Lung (tissue), 12 donors: ENCODE data around the gene LEPR. TPM values are rescaled to one million over a fixed set of nuclear protein-coding genes. Genes with fewer than 3 reads are reported as not detected.
A peak's percentile ranks its signal among the peaks of the same experiment; 100 is the strongest.

Experiments
- ATAC-seq: fragments of 200-7000 bp; cut with Tn5 transposase; one replicate; pipeline ENCODE4 v1.9.1; 2020; ENCODE audit warnings: moderate number of reproducible peaks; ENCODE audit not compliant: insufficient read depth, low FRiP score
- DNase-seq, 3 donors: peaks; one replicate each; pipeline ENCODE4 v3.0.0-alpha.2; 2013 to 2017
- H3K27ac ChIP-seq, 2 donors: one replicate each; pipeline ENCODE4 v1.5.1; 2013; ENCODE audit warnings: mild to moderate bottlenecking in 2 of 2, moderate library complexity in 2 of 2, control low read depth in 1 of 2, inconsistent platforms in 1 of 2, low read depth in 1 of 2, low read length in 1 of 2
- H3K27me3 ChIP-seq, 3 donors: one replicate each; pipeline ENCODE4 v1.5.1; 2013; ENCODE audit warnings: low read length in 2 of 3; ENCODE audit not compliant: control insufficient read depth in 3 of 3, insufficient read depth in 3 of 3
- H3K36me3 ChIP-seq, 4 donors: one replicate each; pipeline ENCODE4 v1.5.1; 2013; ENCODE audit warnings: low read length in 4 of 4, mild to moderate bottlenecking in 1 of 4, moderate library complexity in 1 of 4; ENCODE audit not compliant: control insufficient read depth in 4 of 4, insufficient read depth in 4 of 4
- H3K4me1 ChIP-seq, 5 donors: one replicate each; pipeline ENCODE4 v1.5.1; 2013; ENCODE audit warnings: low read length in 5 of 5, mild to moderate bottlenecking in 2 of 5, moderate library complexity in 1 of 5; ENCODE audit not compliant: control insufficient read depth in 5 of 5, insufficient read depth in 5 of 5
- H3K4me3 ChIP-seq: one replicate; pipeline ENCODE4 v1.5.1; 2013; ENCODE audit warnings: mild to moderate bottlenecking, control low read depth, moderate library complexity
- H3K9ac ChIP-seq, 2 donors: one replicate each; pipeline ENCODE4 v1.5.1; 2013; ENCODE audit warnings: low read length in 2 of 2, control low read depth in 1 of 2; ENCODE audit not compliant: insufficient read depth in 1 of 2
- H3K9me3 ChIP-seq, 4 donors: one replicate each; pipeline ENCODE4 v1.5.1; 2013; ENCODE audit warnings: low read length in 3 of 4, mild to moderate bottlenecking in 1 of 4, moderate library complexity in 1 of 4; ENCODE audit not compliant: control insufficient read depth in 4 of 4, insufficient read depth in 3 of 4
- CTCF ChIP-seq: IDR thresholded peaks from 2 replicates; pipeline ENCODE4 v1.5.1; 2012; ENCODE audit warnings: mild to moderate bottlenecking; ENCODE audit errors: control extremely low read depth, extremely low read depth
- WGBS, 2 donors: extraction: QIAGEN DNeasy Blood & Tissue Kit; methylation state at CpG; one replicate each; pipeline ENCODE4 v1.1.7; 2013; 5-methylcytosine and 5-hydroxymethylcytosine counted together
- polyA plus RNA-seq, 2 donors: library from polyadenylated mRNA; stranded (reverse); fragments of 200-250 nt; gene quantifications; one replicate each; pipeline ENCODE4 v1.2.1, GENCODE V29; 2013
- total RNA-seq, 2 donors: library from RNA; depleted of rRNA in 1 of 2; stranded (reverse); fragments of >200 nt in 1 of 2; gene quantifications; one replicate each; pipeline ENCODE4 v1.2.1, GENCODE V29; 2014 to 2021
- donor health status: control.
- donor health status: control.
- donor health status: Bipolar disorder and iron deficiency.
- donor health status: healthy.
- donor health status: DM: yes; HTN: yes; CAD: no.

The LEPR gene
- total and polyA plus RNA-seq, 4 donors, result 7.2 to 67.1 (median 13.3) TPM

- Histone ChIP-seq H3K9me3 (no peaks in the 10 kb centered on the region), H3K27me3 (no peaks in the 10 kb centered on the region), H3K36me3 (peaks cover 11 to 22% (median 18%) of the 10 kb centered on the region in 4 donors), H3K4me3 (no peak overlapping the region), H3K9ac (peak overlapping the region in 1 of 2 donors; percentile 87), H3K4me1 (peaks cover 8 to 24% (median 11%) of the 10 kb centered on the region in 5 donors), H3K27ac (peak overlapping the region in 1 of 2 donors; percentile 66)
- no peak for TF ChIP-seq CTCF
- ATAC-seq (no peak), DNase-seq (no peak)
- WGBS, 2 donors, result 84 to 86% methylated on average over 12 of the region's 12 CpGs
These were observed 2.1 kb downstream of the LEPR start for GRCh38 chr1:65422241-65423203.

GRCh38 chr1:65423884-65424572, 3.6 kb downstream of the LEPR start:
- H3K9me3 ChIP-seq, result no peaks in the 10 kb centered on the region
- peaks cover 8 to 24% (median 11%) of the 10 kb centered on the region in 5 donors for H3K4me1 ChIP-seq
- TF ChIP-seq CTCF, result no peak
- no peak overlapping the region for H3K27ac ChIP-seq
- no peak overlapping the region for H3K4me3 ChIP-seq
- H3K27me3 ChIP-seq, result no peaks in the 10 kb centered on the region
- no peak for DNase-seq
- H3K36me3 ChIP-seq, result peaks cover 11 to 26% (median 20%) of the 10 kb centered on the region in 4 donors
- H3K9ac ChIP-seq, result no peak overlapping the region
- no peak for ATAC-seq
- 61 to 63% methylated on average over 2 of the region's 2 CpGs for WGBS, 2 donors

- WGBS, 2 donors, result 66 to 84% methylated on average over 1 of the region's 1 CpG
- no peak for ATAC-seq
- H3K27ac ChIP-seq, result peak overlapping the region in 1 of 2 donors; percentile 49
These were observed 4.1 kb downstream of the LEPR start for GRCh38 chr1:65424573-65424889.

More at GRCh38 chr1:65424573-65424889, 4.1 kb downstream of the LEPR start:
- Histone ChIP-seq H3K9me3 (no peaks in the 10 kb centered on the region), H3K27me3 (no peaks in the 10 kb centered on the region), H3K4me1 (peaks cover 8 to 21% (median 11%) of the 10 kb centered on the region in 5 donors), H3K9ac (no peak overlapping the region), H3K36me3 (peaks cover 11 to 26% (median 20%) of the 10 kb centered on the region in 4 donors), H3K4me3 (no peak overlapping the region)
- TF ChIP-seq CTCF, result no peak
- DNase-seq, result no peak
